K562 (cell line): ENCODE measurements around the gene GPX5. TPM values are rescaled to one million over a fixed set of nuclear protein-coding genes. Genes with fewer than 3 reads are reported as not detected.

Experiments
- ARNT ChIP-seq, 2 experiments: fragments of 450-650 bp; IDR thresholded peaks; 2 replicates each; pipeline ENCODE4 v1.6.1; 2016; ENCODE audit warnings: mild to moderate bottlenecking in 1 of 2
- CBFA2T2 ChIP-seq: fragments of 450-650 bp; conservative IDR thresholded peaks from 2 replicates; pipeline ENCODE4 v1.6.1; 2017; ENCODE audit warnings: mild to moderate bottlenecking
- CREB1 ChIP-seq, 2 experiments: sonication (generic) in 1 of 2; formaldehyde crosslinking in 1 of 2; IDR thresholded peaks; 2 replicates each; pipeline versions ENCODE4 v1.6.1 to v1.8.0; 2012 to 2022; ENCODE audit warnings: inconsistent platforms in 1 of 2, mild to moderate bottlenecking in 1 of 2, missing genetic modification reagents in 1 of 2, moderate library complexity in 1 of 2
- CREM ChIP-seq: IDR thresholded peaks from 2 replicates; pipeline ENCODE4 v1.6.1; 2014; ENCODE audit warnings: antibody characterized with exemption, low read depth
- EP300 ChIP-seq: IDR thresholded peaks from 2 replicates; pipeline ENCODE4 v1.6.1; 2012; ENCODE audit warnings: low read length, improper control_type of control experiment
- GABPB1 ChIP-seq: sonication (generic); formaldehyde crosslinking; IDR thresholded peaks from 2 replicates; pipeline ENCODE4 v1.8.0; 2022; ENCODE audit warnings: mild to moderate bottlenecking, missing genetic modification reagents
- GABPB2 ChIP-seq: fragments of 250-450 bp; sonication (Bioruptor Pico); conservative IDR thresholded peaks from 2 replicates; pipeline ENCODE4 v1.5.1; 2021; ENCODE audit warnings: mild to moderate bottlenecking
- HDAC1 ChIP-seq, 2 experiments: fragments of 450-650 bp; IDR thresholded peaks; 2 replicates each; pipeline ENCODE4 v1.6.1; 2016 to 2017; ENCODE audit warnings: inconsistent platforms in 1 of 2, mild to moderate bottlenecking in 1 of 2, moderate library complexity in 1 of 2
- LARP7 ChIP-seq: fragments of 450-650 bp; IDR thresholded peaks from 2 replicates; pipeline ENCODE4 v1.6.1; 2016
- MAFF ChIP-seq: IDR thresholded peaks from 2 replicates; pipeline ENCODE4 v1.6.1; 2012; ENCODE audit warnings: low read length, improper control_type of control experiment
- MEIS2 ChIP-seq: fragments of 450-650 bp; IDR thresholded peaks from 2 replicates; pipeline ENCODE4 v1.6.1; 2014; ENCODE audit warnings: mild to moderate bottlenecking; ENCODE audit not compliant: partially characterized antibody
- MYC ChIP-seq, 2 experiments: fragments of 250-450 bp in 1 of 2; sonication (Bioruptor Pico) in 1 of 2; IDR thresholded peaks; 2 replicates each; pipeline versions ENCODE4 v1.5.1 to v1.6.1; 2012 to 2021; ENCODE audit warnings: low read depth in 2 of 2, borderline replicate concordance in 1 of 2, improper control_type of control experiment in 1 of 2, low read length in 1 of 2, mild to moderate bottlenecking in 1 of 2, moderate library complexity in 1 of 2
- NR3C1 ChIP-seq: sonication (generic); formaldehyde crosslinking; IDR thresholded peaks from 2 replicates; pipeline ENCODE4 v1.8.1; 2022; ENCODE audit warnings: missing genetic modification reagents
- RBBP5 ChIP-seq: fragments of 200-600 bp; sonication (generic); IDR thresholded peaks from 2 replicates; pipeline ENCODE4 v1.6.1; 2012; ENCODE audit warnings: borderline replicate concordance, mild to moderate bottlenecking, low read length, control low read depth, inconsistent platforms; ENCODE audit not compliant: insufficient read depth, poor library complexity, severe bottlenecking
- SMAD1 ChIP-seq: fragments of 150-350 bp; IDR thresholded peaks from 2 replicates; pipeline ENCODE4 v1.6.1; 2014; ENCODE audit warnings: low read length, low read depth; ENCODE audit not compliant: partially characterized antibody
- TAF9B ChIP-seq: fragments of 450-650 bp; IDR thresholded peaks from 2 replicates; pipeline ENCODE4 v1.6.1; 2018; ENCODE audit warnings: mild to moderate bottlenecking; ENCODE audit not compliant: partially characterized antibody
- ZMIZ1 ChIP-seq, 2 experiments: fragments of 150-350 bp in 1 of 2; IDR thresholded peaks; 2 replicates each; pipeline ENCODE4 v1.6.1; 2012 to 2016; ENCODE audit warnings: low read depth in 2 of 2, low read length in 2 of 2, mild to moderate bottlenecking in 1 of 2, moderate library complexity in 1 of 2
- ZNF584 ChIP-seq: fragments of 200-800 bp; sonication (Bioruptor generic); IDR thresholded peaks from 2 replicates; pipeline ENCODE4 v1.6.1; 2016; ENCODE audit warnings: low read depth, mild to moderate bottlenecking, missing genetic modification characterization, missing compliant biosample characterization
- ZNF639 ChIP-seq, 2 experiments: fragments of 200-800 bp in 1 of 2; sonication (Bioruptor generic) in 1 of 2; sonication (generic) in 1 of 2; formaldehyde crosslinking in 1 of 2; IDR thresholded peaks in 1 of 2; conservative IDR thresholded peaks in 1 of 2; 2 replicates each; pipeline versions ENCODE4 v1.5.0 to v1.6.1; 2016 to 2020; ENCODE audit warnings: missing compliant biosample characterization in 1 of 2, missing genetic modification characterization in 1 of 2, missing genetic modification reagents in 1 of 2
- ZNF75A ChIP-seq: fragments of 450-650 bp; formaldehyde crosslinking; IDR thresholded peaks from 2 replicates; pipeline ENCODE4 v1.4.0; 2020; ENCODE audit warnings: mild to moderate bottlenecking
- ZNF766 ChIP-seq: fragments of 200-800 bp; sonication (Bioruptor generic); conservative IDR thresholded peaks from 2 replicates; pipeline ENCODE4 v1.6.1; 2016; ENCODE audit warnings: missing genetic modification characterization, missing compliant biosample characterization
- polyA plus RNA-seq, 8 experiments: library from polyadenylated mRNA; depleted of rRNA in 4 of 8; stranded (reverse) in 5 of 8; unstranded in 3 of 8; fragments of >200 nt; fragmentation: Nextera tagmentation in 2 of 8; fragmentation: Illumina TruSeq in 1 of 8; extraction: Ambion mirVana in 2 of 8; extraction: Trizol in 1 of 8; gene quantifications; 2 replicates each; pipeline versions ENCODE4 v1.2.1 to v1.2.3, GENCODE V29; 2011 to 2014; ENCODE audit warnings: inconsistent platforms in 1 of 8, missing spikeins in 1 of 8
- total RNA-seq, 7 experiments: library from RNA; depleted of rRNA in 6 of 7; stranded (reverse); fragments of >200 nt in 6 of 7; fragmentation: Illumina TruSeq in 2 of 7; extraction: Trizol in 2 of 7; gene quantifications; 2 replicates each; pipeline versions ENCODE4 v1.2.1 to v1.2.3, GENCODE V29; 2011 to 2021; ENCODE audit warnings: low replicate concordance in 1 of 7

GPX5 gene
- total and polyA plus RNA-seq, 9 of the 15 experiments (the other 6 are each of a cell fraction or from before 2014, with no cell fraction given) = 0.07 to 0.18 (median 0.15) TPM; not detected in 6

DNA sequence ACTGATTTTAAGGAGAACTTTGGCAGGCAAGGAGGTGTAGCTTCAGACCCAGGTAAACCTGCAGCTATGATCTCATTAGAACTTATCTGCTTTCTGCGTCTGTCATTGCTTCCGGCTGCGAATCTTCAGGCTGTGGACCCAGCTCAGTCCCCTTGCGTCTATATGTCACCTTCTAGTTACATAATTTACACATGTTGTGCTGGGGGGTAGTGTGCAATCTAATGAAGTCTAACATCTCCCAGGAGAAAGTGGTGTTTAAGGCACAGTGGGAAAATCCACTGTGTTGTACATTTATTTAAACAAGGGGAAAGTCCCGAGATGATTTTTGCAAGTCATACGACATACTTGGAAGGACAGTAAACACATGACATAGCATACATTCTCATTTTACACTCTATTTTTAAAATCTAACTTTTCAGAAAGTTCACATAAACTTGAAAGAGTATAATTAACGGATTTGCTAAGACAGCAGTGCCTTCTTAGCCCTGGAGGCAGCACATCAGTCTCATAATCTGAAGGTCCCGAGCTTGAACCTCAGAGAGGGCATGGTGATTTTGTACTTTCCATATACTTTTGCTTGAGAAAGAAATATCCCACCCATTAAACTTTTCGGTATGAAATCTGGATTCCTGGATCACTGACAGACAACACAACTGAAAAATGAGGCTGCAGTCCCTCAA, 45.3 kb upstream of the GPX5 start (continued):
- peak; percentile 37; the same call in 1 of the 2 replicates for TF ChIP-seq CREB1 (IDR thresholded peaks at IDR 0.05)
- TF ChIP-seq CREB1 (CRISPR knock-in tag; IDR thresholded peaks at IDR 0.05) = no peak; the same call in 1 of the 2 replicates
- TF ChIP-seq MAFF = peak; percentile 71
- no peak for TF ChIP-seq GABPB2 (CRISPR knock-in tag)
- peak; percentile 71 for TF ChIP-seq CREM
- peak; percentile 58; the same call in 1 of the 2 replicates for TF ChIP-seq ZNF75A (CRISPR knock-in tag)
- TF ChIP-seq LARP7 = no peak
- TF ChIP-seq ZNF584 (CRISPR knock-in tag) = no peak
- TF ChIP-seq HDAC1 (IDR thresholded peaks at IDR 0.05) = peak in 1 of 2 experiments; percentile 77; a peak in 2 of 4 replicates
- 0 out of 4 replicates have a peak, but pooled peaks of 1 of the 2 experiments have one; percentile 72 for TF ChIP-seq ARNT (IDR thresholded peaks at IDR 0.05)
- TF ChIP-seq SMAD1 = peak; percentile 86
- peak; percentile 48 for TF ChIP-seq RBBP5
- peak in 1 of 2 experiments; percentile 55; a peak in 1 of 4 replicates for TF ChIP-seq ZMIZ1 (IDR thresholded peaks at IDR 0.05; ENCODE audit: low read depth in 2 of 2, low read length in 2 of 2)
- no peak for TF ChIP-seq NR3C1 (CRISPR knock-in tag)
- TF ChIP-seq CBFA2T2 = peak; percentile 76
- TF ChIP-seq ZNF766 = 0 out of 2 replicates have a peak, but pooled peaks have one; percentile 37
- peak; percentile 38; the same call in 1 of the 2 replicates for TF ChIP-seq GABPB1 (CRISPR knock-in tag)
- TF ChIP-seq MYC (IDR thresholded peaks at IDR 0.05; ENCODE audit: low read depth, low read length) = peak; percentile 55; the same call in 1 of the 2 replicates
- no peak for TF ChIP-seq MYC (CRISPR knock-in tag; IDR thresholded peaks at IDR 0.05; ENCODE audit: borderline replicate concordance, low read depth)
- TF ChIP-seq TAF9B = peak; percentile 24
- TF ChIP-seq ZNF639 (CRISPR knock-in tag; conservative IDR thresholded peaks at IDR 0.05 in 1 of 2, IDR thresholded peaks at IDR 0.05 in 1 of 2) = 0 out of 4 replicates have a peak, but pooled peaks of 1 of the 2 experiments have one; percentile 51
- TF ChIP-seq MEIS2 = peak; percentile 86
- peak; percentile 76 for TF ChIP-seq EP300
